ENCODE data around the gene RNF157.
A peak's percentile ranks its signal among the peaks of the same experiment; 100 is the strongest.

- TF ChIP-seq CTCF (IDR thresholded peaks at IDR 0.05; ENCODE audit: low read length) (peak; percentile 93), EZH2 (optimal IDR thresholded peaks at IDR 0.05; ENCODE audit: low read depth, low read length) (no peak), EZH2phosphoT487 (IDR thresholded peaks at IDR 0.05; ENCODE audit: low read length) (no peak)
Observed at GRCh38 chr17:76182016-76182764, 58.1 kb downstream of the RNF157 start.

Data from MM.1S (cell line).